H9 (cell line): ENCODE measurements around the gene FAM219B. TPM values are rescaled to one million over a fixed set of nuclear protein-coding genes. Genes with fewer than 3 reads are reported as not detected.

ENCODE experiments used
- DNase-seq: peaks from one replicate; pipeline ENCODE4 v3.0.0-alpha.2; 2017
- H2AFZ ChIP-seq: one replicate; pipeline ENCODE4 v1.6.1; 2013; ENCODE audit warnings: mild to moderate bottlenecking, low read length, control low read depth, moderate library complexity
- H2AK5ac ChIP-seq: 2 replicates; pipeline ENCODE4 v1.6.1; 2013; ENCODE audit warnings: low read length, control low read depth, mixed read lengths; ENCODE audit not compliant: insufficient read length
- H2BK120ac ChIP-seq: one replicate; pipeline ENCODE4 v1.6.1; 2013; ENCODE audit warnings: low read depth, mild to moderate bottlenecking, low read length, control low read depth, inconsistent platforms; ENCODE audit not compliant: poor library complexity, severe bottlenecking
- H2BK12ac ChIP-seq: 2 replicates; pipeline ENCODE4 v1.6.1; 2013; ENCODE audit warnings: low read length, control low read depth, mixed read lengths, low read depth; ENCODE audit not compliant: insufficient read length
- H2BK15ac ChIP-seq: 2 replicates; pipeline ENCODE4 v1.6.1; 2013; ENCODE audit warnings: low read depth, low read length, control low read depth
- H2BK20ac ChIP-seq: one replicate; pipeline ENCODE4 v1.6.1; 2013; ENCODE audit warnings: low read depth, mild to moderate bottlenecking, low read length, control low read depth, inconsistent platforms; ENCODE audit not compliant: poor library complexity, severe bottlenecking
- H2BK5ac ChIP-seq: 2 replicates; pipeline ENCODE4 v1.6.1; 2013; ENCODE audit warnings: low read length, control low read depth, mixed read lengths; ENCODE audit not compliant: insufficient read length
- H3K14ac ChIP-seq: 2 replicates; pipeline ENCODE4 v1.6.1; 2013; ENCODE audit warnings: low read length, control low read depth; ENCODE audit not compliant: insufficient read depth
- H3K18ac ChIP-seq: 2 replicates; pipeline ENCODE4 v1.6.1; 2013; ENCODE audit warnings: low read depth, mild to moderate bottlenecking, mixed read lengths, low read length, control low read depth; ENCODE audit not compliant: insufficient read length
- H3K23ac ChIP-seq: 2 replicates; pipeline ENCODE4 v1.6.1; 2013; ENCODE audit warnings: low read length, control low read depth, mixed read lengths, low read depth; ENCODE audit not compliant: insufficient read length
- H3K23me2 ChIP-seq: 2 replicates; pipeline ENCODE4 v1.6.1; 2013; ENCODE audit warnings: low read depth, mild to moderate bottlenecking, mixed read lengths, low read length, control low read depth; ENCODE audit not compliant: insufficient read length, poor library complexity, severe bottlenecking
- H3K27ac ChIP-seq: 2 replicates; pipeline ENCODE4 v1.5.1; 2013; ENCODE audit warnings: low read length, control low read depth, mixed read lengths, low read depth; ENCODE audit not compliant: insufficient read length
- H3K27me3 ChIP-seq: 2 replicates; pipeline ENCODE4 v1.6.1; 2013; ENCODE audit warnings: low read length, control low read depth, inconsistent platforms; ENCODE audit not compliant: insufficient read depth
- H3K4ac ChIP-seq: 2 replicates; pipeline ENCODE4 v1.6.1; 2013; ENCODE audit warnings: low read depth, mild to moderate bottlenecking, control low read depth, inconsistent platforms, low read length, moderate library complexity
- H3K4me1 ChIP-seq: 2 replicates; pipeline ENCODE4 v1.6.1; 2013; ENCODE audit warnings: low read length, control low read depth, inconsistent platforms; ENCODE audit not compliant: insufficient read depth
- H3K4me2 ChIP-seq: 2 replicates; pipeline ENCODE4 v1.6.1; 2013; ENCODE audit warnings: low read length, control low read depth, mixed read lengths; ENCODE audit not compliant: insufficient read length, insufficient read depth
- H3K56ac ChIP-seq: 2 replicates; pipeline ENCODE4 v1.6.1; 2013; ENCODE audit warnings: low read depth, mild to moderate bottlenecking, mixed read lengths, low read length, control low read depth; ENCODE audit not compliant: insufficient read length
- H3K79me1 ChIP-seq: 2 replicates; pipeline ENCODE4 v1.6.1; 2013; ENCODE audit warnings: low read depth, mild to moderate bottlenecking, moderate library complexity, low read length, control low read depth, inconsistent platforms; ENCODE audit not compliant: insufficient read depth, poor library complexity, severe bottlenecking
- H3K79me2 ChIP-seq: 2 replicates; pipeline ENCODE4 v1.6.1; 2013; ENCODE audit warnings: low read length, control low read depth, inconsistent platforms; ENCODE audit not compliant: insufficient read depth
- H3K9ac ChIP-seq: 2 replicates; pipeline ENCODE4 v1.6.1; 2013; ENCODE audit warnings: low read length, control low read depth, mixed read lengths; ENCODE audit not compliant: insufficient read length; ENCODE audit errors: extremely low read depth
- H3K9me3 ChIP-seq: one replicate; pipeline ENCODE4 v1.6.1; 2013; ENCODE audit warnings: low read depth, low read length, inconsistent platforms; ENCODE audit not compliant: control insufficient read depth
- H3T11ph ChIP-seq: one replicate; pipeline ENCODE4 v1.6.1; 2013; ENCODE audit warnings: mild to moderate bottlenecking, low read length, control low read depth, inconsistent platforms
- H4K20me1 ChIP-seq: one replicate; pipeline ENCODE4 v1.6.1; 2013; ENCODE audit not compliant: control insufficient read depth, insufficient read length, insufficient read depth
- H4K5ac ChIP-seq: 2 replicates; pipeline ENCODE4 v1.6.1; 2013; ENCODE audit warnings: low read depth, mild to moderate bottlenecking, mixed read lengths, low read length, control low read depth; ENCODE audit not compliant: insufficient read length
- H4K8ac ChIP-seq: replicated peaks from 2 replicates; pipeline ENCODE4 v1.6.1; 2013; ENCODE audit warnings: low read length, control low read depth, mixed read lengths, low read depth; ENCODE audit not compliant: insufficient read length
- H4K91ac ChIP-seq: 2 replicates; pipeline ENCODE4 v1.6.1; 2013; ENCODE audit warnings: low read depth, mild to moderate bottlenecking, moderate library complexity, mixed read lengths, low read length, control low read depth; ENCODE audit not compliant: insufficient read length
- H3K27ac Mint-ChIP-seq, 3 experiments: 2 replicates in 2 of 3; 3 replicates in 1 of 3; pipeline ENCODE4 v1.8.0; 2020 to 2021; ENCODE audit warnings: mixed read lengths in 3 of 3, mild to moderate bottlenecking in 1 of 3, moderate library complexity in 1 of 3
- H3K27me3 Mint-ChIP-seq: 2 replicates; pipeline ENCODE4 v1.8.0; 2021; ENCODE audit warnings: low read depth, mild to moderate bottlenecking, moderate library complexity, mixed read lengths
- H3K36me3 Mint-ChIP-seq, 3 experiments: 2 replicates in 2 of 3; 3 replicates in 1 of 3; pipeline ENCODE4 v1.8.0; 2020 to 2021; ENCODE audit warnings: low read depth in 3 of 3, mixed read lengths in 3 of 3; ENCODE audit not compliant: insufficient read depth in 1 of 3
- H3K4me1 Mint-ChIP-seq, 2 experiments: 2 replicates each; pipeline ENCODE4 v1.8.0; 2020; ENCODE audit warnings: mixed read lengths in 2 of 2
- H3K4me3 Mint-ChIP-seq, 2 experiments: 2 replicates in 1 of 2; 3 replicates in 1 of 2; pipeline ENCODE4 v1.8.0; 2020 to 2021; ENCODE audit warnings: mild to moderate bottlenecking in 2 of 2, mixed read lengths in 2 of 2, moderate library complexity in 1 of 2
- H3K9me3 Mint-ChIP-seq, 2 experiments: 2 replicates in 1 of 2; 3 replicates in 1 of 2; pipeline ENCODE4 v1.8.0; 2020; ENCODE audit warnings: mild to moderate bottlenecking in 2 of 2, mixed read lengths in 2 of 2, moderate library complexity in 1 of 2
- CTCF ChIP-seq: fragments of 200-600 bp; sonication (generic); conservative IDR thresholded peaks from 3 replicates; pipeline ENCODE4 v1.8.0; 2021; ENCODE audit warnings: antibody characterized with exemption, mild to moderate bottlenecking
- WGBS: extraction: QIAGEN DNeasy Blood & Tissue Kit; methylation state at CpG from one replicate; pipeline ENCODE4 v1.1.7; 2013; ENCODE audit warnings: missing lambda C conversion rate, low lambda C conversion rate, mixed read lengths; ENCODE audit not compliant: insufficient read length; ENCODE audit errors: extremely low coverage; 5-methylcytosine and 5-hydroxymethylcytosine counted together
- total RNA-seq: library from RNA; stranded (reverse); gene quantifications from 2 replicates; pipeline ENCODE4 v1.2.1, GENCODE V29; 2021

FAM219B gene
- total RNA-seq, 1 experiment from 2014 or later: 60.3 TPM

GRCh38 chr15:74903676-74904075 lies 3.0 kb downstream of the FAM219B start:
- Histone ChIP-seq H2BK120ac (no peak overlapping the region), H3K9me3 (no peaks in the 10 kb centered on the region), H2AK5ac (no peak overlapping the region), H2BK15ac (no peak overlapping the region), H3K27ac (no peak overlapping the region), H4K20me1 (no peaks in the 10 kb centered on the region), H4K5ac (no peak overlapping the region), H3K23ac (no peak overlapping the region), H3K14ac (no peak overlapping the region), H2BK12ac (no peak overlapping the region), H2BK20ac (no peak overlapping the region), H3K56ac (no peak overlapping the region), H2BK5ac (no peak overlapping the region), H3T11ph (no peak overlapping the region), H3K23me2 (peaks cover 9% of the 10 kb centered on the region), H3K9ac (no peak overlapping the region), H3K4ac (no peak overlapping the region), H3K27me3 (no peaks in the 10 kb centered on the region), H3K79me2 (no peaks in the 10 kb centered on the region), H3K4me1 (no peaks in the 10 kb centered on the region), H3K79me1 (no peaks in the 10 kb centered on the region), H2AFZ (no peak overlapping the region), H3K18ac (no peak overlapping the region), H3K4me2 (no peak overlapping the region), H4K8ac (no peak overlapping the region), H4K91ac (no peak overlapping the region)
- no peaks in the 10 kb centered on the region for H3K27me3 Mint-ChIP-seq
- DNase-seq: no peak
- WGBS: no CpG with 5 or more reads among the region's 1 CpG
- peaks cover 33 to 66% (median 54%) of the 10 kb centered on the region in 3 experiments for H3K36me3 Mint-ChIP-seq
- H3K4me3 Mint-ChIP-seq: peak overlapping the region in 1 of 2 experiments; percentile 9; a peak in 1 of 5 replicates
- 0 out of 7 replicates have a peak overlapping the region, but pooled peaks of 1 of the 3 experiments have one; percentile 11 for H3K27ac Mint-ChIP-seq
- 0 out of 5 replicates have a peak, but pooled peaks cover 0 to 2% of the 10 kb centered on the region in 2 experiments for H3K9me3 Mint-ChIP-seq
- peaks cover 19 to 20% of the 10 kb centered on the region in 2 experiments for H3K4me1 Mint-ChIP-seq
- no peak for TF ChIP-seq CTCF
